ENCODE data around the gene CYP27A1.

Gene CYP27A1

DNA sequence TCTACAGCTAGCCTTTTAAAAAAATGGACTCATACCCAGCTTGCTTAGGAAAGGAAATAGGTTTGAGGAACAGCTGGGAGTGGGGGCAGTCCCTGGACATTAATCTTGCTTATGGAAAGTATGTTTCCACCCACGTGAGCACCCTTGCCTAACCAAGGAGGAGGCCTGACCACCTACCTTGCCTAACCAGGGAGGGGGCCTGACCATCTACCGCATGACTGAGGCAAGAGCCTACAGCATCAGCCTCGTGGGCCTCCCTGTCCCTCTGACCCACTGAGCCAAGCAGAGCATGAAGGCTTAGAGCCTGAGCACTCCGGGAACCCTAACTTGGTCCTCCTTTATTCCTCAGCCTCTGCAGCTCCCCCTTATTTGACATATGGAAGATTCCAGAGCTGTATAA, 29.4 kb downstream of the CYP27A1 start:
- no peak for DNase-seq (ENCODE audit: low spot score)

DNA sequence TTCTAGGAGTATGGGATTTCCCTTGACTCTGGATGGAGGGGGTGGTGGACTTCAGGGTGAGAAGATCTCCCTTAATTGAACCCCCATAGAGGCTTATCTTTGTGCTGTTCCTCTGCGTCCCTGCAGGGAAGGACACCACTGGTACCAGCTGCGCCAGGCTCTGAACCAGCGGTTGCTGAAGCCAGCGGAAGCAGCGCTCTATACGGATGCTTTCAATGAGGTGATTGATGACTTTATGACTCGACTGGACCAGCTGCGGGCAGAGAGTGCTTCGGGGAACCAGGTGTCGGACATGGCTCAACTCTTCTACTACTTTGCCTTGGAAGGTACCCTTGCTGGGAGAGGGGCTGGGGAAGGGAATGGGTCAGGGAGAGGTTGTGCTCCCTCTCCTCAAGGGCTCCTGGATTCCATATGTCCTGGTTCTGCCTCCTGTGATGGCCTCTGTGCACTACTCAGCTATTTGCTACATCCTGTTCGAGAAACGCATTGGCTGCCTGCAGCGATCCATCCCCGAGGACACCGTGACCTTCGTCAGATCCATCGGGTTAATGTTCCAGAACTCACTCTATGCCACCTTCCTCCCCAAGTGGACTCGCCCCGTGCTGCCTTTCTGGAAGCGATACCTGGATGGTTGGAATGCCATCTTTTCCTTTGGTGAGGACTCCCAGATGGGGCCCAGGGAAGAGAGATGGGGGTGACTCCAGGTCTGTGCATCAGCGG, 30.3 kb downstream of the CYP27A1 start:
- no peak for DNase-seq (ENCODE audit: low spot score)

DNA sequence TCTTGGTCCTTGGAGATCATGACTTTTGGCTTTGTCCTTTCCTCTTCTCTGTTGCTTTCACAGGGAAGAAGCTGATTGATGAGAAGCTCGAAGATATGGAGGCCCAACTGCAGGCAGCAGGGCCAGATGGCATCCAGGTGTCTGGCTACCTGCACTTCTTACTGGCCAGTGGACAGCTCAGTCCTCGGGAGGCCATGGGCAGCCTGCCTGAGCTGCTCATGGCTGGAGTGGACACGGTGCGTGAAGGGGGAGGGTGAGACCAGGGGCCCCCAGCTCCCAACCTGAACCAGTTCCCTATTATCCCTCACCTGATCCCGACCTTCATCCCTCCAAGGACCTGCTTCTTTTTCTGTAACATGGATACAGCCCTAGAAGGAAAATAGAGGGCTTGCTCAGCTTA, 30.9 kb downstream of the CYP27A1 start:
- no peak for DNase-seq (ENCODE audit: low spot score)

DNA sequence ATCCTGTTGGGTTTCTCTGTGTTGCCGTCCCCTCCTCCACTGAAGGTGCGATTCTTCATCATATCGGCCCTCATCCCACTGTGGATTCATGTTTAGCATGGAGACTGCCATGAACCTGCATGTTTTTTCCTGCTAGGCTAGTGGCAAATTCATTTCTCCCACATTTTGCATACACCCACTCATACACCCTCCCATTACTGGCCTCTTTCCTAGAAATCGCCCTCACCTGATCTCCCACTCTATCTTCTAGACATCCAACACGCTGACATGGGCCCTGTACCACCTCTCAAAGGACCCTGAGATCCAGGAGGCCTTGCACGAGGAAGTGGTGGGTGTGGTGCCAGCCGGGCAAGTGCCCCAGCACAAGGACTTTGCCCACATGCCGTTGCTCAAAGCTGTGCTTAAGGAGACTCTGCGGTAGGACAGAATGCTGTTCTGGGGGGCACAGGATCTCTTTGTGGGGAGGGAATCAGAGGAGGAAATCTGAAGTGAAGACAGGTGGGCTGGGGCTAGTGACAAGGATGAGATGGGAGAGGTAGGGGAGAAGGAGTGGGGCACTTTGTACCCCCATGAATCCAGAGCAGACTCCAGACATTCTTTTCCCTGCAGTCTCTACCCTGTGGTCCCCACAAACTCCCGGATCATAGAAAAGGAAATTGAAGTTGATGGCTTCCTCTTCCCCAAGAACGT, 32.0 kb downstream of the CYP27A1 start:
- DNase-seq (ENCODE audit: low spot score) = no peak

DNA sequence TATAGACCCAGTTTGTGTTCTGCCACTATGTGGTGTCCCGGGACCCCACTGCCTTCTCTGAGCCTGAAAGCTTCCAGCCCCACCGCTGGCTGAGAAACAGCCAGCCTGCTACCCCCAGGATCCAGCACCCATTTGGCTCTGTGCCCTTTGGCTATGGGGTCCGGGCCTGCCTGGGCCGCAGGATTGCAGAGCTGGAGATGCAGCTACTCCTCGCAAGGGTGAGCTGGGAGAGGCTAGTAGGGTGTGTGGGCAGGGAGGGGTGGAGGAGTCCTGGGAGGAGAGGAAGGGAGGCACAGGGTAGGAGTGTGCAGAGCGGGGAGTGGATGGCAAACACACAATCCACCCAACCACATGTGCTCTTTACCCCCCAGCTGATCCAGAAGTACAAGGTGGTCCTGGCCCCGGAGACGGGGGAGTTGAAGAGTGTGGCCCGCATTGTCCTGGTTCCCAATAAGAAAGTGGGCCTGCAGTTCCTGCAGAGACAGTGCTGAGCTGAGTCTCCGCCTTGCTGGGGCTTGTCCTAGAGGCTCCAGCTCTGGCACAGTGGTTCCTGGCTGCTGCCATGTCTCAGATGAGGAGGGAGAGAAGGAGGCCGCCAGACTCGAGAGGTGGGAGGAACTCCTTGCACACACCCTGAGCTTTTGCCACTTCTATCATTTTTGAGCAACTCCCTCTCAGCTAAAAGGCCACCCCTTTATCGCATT, 32.7 kb downstream of the CYP27A1 start:
- DNase-seq (ENCODE audit: low spot score) = no peak

DNA sequence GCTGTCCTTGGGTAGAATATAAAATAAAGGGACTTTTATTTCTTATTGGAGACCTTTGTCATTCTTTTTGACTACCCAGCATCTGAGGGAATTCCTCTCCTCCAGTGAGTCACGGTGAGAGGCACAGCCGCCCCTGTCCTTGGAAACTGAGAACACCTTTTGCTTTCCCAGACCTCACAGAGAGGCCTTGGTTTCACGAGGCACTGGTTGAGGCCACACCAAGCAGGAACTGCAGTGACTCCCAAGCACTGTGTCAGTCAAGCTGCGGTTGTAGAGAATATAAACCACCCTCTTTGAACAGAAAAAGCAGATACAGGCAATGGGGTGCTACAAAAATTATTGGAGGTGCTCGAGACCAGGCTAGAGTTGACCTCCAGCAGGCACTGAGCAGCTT, 33.3 kb downstream of the CYP27A1 start:
- DNase-seq (ENCODE audit: low spot score) = no peak

DNA sequence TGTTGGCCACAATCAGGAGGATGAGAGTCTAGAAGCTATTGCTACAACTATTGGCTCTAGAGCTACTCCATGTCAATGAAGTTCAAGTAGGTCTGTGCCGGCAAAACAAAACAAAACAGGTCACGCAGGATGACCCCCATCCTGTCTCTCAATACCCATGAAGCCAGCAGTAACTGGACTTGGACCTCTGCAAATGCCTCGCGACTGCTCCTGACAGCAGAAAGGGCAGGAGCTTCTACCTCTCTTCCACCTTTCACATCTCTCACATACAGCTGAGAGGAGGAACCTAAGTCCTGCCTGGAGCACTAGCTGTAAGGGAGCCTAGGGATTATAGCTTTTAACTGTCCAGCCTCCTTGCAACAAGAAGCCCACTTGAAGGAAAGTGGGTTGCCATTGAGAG, 33.7 kb downstream of the CYP27A1 start:
- DNase-seq (ENCODE audit: low spot score) = no peak

DNA sequence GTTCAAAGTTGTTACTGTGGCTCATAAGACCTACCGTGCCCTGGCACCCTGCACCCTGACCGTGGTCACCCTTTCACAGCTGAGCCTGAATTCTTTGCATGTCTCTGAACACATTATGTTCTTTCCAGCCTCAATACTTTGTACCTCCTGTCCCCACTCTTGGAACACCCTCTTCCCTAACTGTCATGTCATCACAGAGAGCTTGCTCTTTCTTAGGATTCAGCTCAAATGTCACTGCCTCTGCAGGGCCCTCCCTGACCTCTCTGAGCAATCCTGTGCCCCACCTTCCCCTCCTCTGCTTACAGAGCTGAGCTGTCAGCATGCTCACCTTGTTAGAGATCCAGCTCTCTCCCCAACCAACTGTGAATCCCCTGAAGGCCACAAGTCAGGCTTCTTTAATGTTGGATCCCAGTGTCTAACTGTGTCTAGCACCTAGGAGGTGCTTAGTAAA, 34.6 kb downstream of the CYP27A1 start:
- no peak for DNase-seq (ENCODE audit: low spot score)

DNA sequence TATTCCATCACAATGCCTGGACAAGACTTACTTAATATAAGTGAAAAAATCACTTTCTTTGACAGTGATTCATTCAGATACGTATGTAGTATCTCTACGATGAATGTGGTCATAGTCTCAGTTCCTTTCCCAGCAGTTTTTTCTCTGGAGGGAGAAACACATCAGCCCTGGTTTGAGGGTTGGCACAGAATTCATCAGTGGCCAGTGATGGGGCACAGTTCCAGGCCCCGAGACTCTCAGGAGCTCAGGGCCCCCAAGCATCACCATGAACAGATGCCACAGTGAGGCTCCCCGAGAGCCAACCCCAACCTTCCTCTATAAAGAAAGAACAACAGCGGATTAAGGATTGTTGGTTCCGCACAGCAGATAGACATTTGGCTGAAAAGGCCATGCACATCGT, 37.1 kb downstream of the CYP27A1 start:
- DNase-seq (ENCODE audit: low spot score) = no peak

DNA sequence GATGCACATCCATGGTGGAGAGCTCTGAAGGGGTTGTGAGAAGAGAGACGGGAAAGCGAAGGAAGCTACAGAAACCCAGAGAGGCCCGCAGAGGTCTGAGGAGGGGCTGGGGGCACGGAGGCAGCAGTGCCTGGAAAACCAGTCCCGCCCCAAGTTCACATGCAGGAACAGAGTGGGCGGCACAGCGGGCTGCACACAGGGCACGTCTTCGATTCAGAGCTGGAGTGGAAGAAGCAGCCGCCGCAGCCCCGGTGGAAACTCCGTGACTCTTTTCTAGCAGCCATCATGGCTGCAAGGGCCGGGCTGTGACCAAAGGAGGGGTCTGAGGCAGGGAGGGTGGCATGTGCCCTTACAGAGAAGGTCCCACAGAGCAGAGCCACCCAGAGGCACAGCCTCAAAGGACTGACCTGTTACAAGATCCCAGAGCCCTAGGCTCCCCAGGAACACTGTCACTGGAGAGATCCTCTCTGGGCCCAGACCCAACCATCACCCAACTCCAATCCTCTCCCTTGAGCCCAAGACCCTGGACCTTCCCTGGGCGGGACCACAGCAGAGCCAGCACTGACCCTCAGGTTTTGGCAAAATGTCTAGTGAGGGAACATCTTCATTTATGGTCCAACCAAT, 38.9 kb downstream of the CYP27A1 start:
- no peak for DNase-seq (ENCODE audit: low spot score)

DNA sequence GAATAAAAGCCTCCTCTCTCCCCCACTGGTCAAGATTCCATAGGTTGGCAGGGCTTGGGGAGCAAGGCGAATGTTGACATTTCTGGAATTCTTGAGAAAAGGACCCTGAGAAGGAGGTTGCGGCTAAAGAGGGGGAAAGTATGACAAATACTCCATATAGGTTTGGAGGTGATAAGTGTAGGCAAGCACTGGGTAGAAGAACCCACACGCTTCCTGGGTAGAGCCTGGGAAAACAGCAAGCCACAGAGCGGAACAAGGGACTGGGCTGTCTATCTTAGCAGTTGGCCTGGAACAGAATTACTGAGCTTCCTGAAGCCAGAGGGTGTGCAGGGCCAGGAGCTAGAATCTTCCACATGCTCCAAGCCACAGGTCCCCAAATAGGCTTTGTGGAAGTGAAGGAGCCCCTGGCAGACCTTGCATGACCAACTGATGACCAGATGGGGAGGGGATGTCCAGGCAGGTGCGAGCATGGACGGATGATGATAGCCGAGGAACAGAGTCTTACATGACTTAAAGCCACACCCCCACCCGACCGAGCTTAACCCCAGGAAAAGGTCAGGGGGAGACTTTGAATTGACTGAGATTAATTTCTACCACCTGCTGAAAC, 39.8 kb downstream of the CYP27A1 start:
- DNase-seq (ENCODE audit: low spot score) = no peak

DNA sequence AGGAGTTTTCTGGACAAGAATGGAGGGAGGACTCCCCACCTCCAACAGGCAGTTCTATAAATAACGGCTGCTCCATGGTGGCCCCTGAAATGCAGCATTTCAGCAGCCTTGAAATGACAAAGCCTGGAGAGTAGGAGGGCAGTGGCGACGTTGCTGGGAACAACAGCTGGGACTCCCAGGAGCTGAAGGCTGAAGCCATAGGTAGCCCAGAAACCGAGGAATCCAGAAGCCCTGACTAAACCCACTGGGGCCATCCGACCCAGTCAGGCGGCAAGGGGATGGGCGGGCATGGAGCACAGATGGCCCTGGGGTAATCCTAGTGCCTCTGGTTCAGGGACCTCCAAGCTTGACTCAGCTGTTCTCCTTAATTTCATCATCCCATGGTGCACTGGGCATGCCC, 40.7 kb downstream of the CYP27A1 start:
- DNase-seq (ENCODE audit: low spot score) = no peak

DNA sequence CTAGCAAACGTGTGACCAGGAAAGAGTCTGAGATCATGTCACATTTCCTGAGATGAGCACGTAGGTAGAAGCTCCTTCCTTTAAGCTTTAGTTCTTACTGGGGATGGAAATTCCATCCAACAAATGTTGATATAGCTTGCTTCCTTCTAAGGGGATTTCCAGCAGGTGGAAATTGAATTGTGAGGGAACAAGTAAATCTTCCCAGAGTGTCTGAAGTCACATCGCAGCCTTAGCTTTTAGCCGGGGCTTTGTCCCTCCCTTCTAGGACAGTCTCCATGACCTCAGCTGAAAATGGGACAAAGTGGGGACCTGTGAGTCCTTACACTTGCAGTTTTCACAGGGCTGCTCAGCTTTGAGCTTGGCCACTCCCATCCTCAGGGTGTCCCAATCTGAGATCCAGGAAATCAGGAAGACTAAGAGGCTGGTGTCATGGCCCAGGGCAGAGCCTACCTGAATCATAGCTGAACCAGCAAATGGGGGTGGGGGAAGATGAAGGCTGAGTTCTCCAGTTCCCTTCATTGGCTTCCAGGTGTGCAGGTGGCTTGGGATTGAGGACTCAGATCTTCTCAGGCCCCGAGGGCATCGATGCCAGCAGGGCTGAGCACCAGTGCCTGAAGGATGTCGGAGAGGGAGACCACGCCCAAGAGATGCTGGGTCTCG, 41.4 kb downstream of the CYP27A1 start:
- DNase-seq (ENCODE audit: low spot score) = no peak

DNA sequence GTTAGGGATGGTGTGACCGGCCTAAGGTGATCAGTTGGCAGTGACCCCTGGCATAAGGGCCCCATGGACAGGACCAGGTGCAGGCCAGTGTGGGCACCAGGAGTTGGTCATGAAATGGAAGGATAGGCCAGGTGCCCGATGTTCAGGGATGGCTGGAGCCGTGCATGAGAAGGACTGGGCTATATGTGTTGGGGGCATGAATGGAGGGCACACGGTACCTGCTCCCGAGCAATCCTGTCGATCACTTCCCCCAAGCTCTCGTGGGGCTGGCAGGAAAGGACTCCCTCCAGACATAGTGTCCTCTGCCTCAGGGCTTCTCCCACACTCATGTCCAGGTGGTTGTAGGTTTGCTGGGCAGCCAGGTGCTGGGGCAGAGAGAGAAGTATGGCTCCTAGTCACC, 42.1 kb downstream of the CYP27A1 start:
- DNase-seq (ENCODE audit: low spot score) = peak; percentile 25

DNA sequence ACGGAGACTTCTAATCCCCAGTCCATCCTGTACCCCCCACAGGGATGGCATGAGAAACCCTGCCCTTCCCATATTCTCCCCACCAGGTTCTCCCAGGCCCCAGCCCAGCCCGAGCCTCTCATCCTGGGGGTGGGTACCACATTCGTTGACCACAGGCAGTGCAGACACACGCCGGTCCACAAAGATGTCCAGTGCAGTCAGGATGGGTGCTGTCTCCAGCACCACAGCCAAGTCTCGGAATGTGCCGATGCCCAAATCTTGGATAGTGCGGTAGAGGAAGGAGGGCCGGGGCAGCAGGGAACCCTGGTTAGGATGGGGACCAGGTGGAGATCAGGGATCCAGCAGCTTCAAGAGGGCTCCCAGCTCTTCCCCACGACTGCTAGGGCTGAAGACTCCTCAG, 44.8 kb downstream of the CYP27A1 start:
- no peak for DNase-seq (ENCODE audit: low spot score)

DNA sequence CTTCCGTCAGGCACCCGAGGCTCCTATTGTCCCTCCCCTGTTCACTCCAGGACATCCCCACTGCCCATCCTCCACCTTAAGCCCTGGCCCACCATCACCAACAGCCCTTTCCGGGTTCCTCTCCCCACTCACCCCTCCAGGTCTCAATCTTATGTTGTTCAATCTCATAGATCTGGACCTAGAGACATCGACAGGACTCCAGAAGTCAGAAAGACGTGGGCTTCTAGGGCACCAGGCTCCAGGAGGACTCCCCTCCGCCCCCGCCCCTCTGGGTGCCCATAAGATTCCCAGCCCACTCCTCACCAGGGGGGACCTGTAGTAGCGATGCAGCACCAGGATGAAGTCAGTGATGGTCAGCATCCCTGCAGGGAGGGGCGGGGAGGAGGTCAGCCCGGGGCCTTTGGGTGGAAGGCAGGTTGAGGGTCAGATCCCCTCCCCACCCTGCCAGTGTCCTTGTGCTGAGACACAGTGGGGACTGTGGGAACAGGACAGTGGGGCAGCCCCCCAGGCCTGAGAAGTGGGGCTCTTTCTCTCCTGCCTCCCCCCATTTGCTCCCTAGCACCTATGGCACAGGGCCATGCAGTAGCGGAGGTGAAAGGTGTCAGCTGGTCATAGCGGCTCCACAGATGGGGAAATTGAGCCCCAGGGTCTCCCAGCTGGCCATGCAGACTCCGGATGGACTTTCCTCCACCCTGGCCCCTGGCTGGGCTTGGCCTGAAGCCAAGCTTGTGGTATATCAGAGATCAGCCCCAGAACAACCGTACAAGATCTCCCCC, 45.9 kb downstream of the CYP27A1 start:
- no peak for DNase-seq (ENCODE audit: low spot score)

DNA sequence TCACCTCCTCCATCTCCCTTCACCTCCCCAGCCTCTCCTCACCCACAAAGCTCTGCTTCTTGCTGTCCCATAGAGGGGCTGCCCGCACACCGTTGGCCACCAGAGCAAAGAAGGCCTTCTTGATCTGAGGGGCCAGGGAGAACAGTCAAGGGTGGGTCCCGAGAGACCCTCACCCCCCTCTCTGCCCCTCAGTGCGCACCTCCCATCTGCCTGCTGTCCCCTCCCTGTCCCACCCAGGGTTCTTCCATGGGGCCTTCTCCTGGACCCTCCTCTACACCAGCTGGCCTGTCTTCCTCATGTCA, 46.5 kb downstream of the CYP27A1 start:
- no peak for DNase-seq (ENCODE audit: low spot score)

DNA sequence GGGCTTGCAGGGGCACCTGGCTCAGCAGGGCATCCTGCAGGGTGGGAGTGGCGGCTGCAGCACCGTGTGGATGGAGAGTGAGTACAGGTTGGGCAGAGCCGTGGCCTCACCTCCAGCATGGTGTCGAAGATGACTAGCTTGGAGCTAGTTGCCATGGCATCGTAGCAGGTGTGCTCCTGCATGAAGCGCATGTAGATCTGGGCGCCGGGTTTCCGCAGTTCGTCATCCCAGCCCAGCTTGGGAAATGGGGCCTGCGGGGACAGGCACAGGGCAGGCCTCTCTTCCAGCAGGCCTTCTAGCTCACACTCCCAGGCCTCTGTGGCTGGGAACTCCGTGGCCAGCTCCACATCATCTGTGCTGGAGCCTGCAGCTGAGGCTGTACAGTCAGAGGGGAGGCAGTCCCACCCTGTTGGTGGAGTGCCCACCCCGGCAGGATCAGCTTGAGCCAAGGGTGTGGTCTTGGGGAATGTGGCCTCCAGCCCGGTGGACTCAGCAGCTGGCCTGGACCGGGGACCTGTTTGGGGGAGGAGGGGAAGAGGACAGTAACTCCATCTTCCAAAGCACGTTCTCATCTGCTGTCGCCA, 48.0 kb downstream of the CYP27A1 start:
- no peak for DNase-seq (ENCODE audit: low spot score)

DNA sequence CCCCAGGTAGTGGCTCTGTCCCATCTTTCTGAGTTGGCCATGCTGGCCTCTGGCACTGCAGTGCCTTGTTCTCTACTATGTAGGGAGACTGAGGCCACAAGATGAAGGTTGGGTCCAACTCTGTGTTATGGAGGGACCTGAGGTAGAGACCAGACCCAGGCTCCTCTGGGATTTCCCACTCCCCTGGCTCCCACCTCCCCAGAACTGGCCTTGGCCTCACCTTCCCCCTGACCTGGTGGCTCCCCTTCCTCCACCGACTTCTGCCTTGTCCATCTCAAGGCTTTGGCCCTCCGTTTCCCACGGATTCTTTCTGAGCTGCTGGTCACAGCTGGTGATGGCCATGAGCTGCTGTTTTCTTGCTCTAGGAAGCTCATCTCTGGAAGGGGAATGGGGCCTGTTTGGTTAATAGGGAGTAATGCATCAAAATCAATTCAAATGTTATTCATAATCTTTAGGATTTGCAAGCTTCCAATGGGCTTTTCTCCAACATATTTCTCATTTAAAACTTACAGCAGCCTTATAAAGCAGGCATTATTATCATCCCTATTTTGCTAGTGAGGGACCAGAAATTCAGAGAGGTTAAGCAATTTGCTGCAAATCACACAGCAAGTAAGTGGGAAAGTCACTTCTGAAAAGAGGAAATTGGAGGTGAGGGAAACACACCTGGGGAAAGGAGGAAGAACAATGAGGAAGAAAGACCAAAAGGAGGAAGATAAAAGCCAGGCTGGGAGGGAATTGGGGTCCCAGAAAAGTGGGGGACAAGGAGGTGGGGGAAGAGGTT, 48.8 kb downstream of the CYP27A1 start:
- no peak for DNase-seq (ENCODE audit: low spot score)

DNA sequence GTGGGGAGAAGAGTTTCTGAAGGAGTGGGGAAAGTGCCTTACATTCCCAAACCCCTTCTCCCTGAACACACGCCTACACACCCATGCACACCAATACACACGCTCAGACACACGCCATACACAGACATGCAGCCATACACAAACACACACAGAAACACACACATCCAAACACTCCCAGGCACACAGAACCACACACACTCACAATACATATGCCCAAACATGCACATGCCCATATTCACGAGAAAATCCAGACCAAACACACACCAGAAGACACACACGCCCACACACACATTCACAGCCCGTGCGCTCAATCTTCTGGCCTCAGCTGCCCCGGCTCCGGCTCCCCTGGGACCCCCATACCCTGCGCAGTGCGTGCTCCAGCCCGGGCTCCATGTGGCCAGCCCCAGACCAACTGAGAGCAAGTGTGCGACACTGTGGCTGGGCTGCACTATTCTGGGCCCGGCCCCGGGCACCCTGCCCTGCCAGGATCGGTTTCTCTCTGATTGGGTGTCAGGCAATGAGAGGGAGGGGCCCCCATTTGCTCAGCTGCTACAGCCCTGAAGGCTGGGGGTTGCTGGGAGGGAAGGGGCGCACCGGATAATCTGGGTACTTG, 49.5 kb downstream of the CYP27A1 start, which contains the start of gene PRKAG3:
TSS of gene PRKAG3 (minus strand) at position 426 of the 613 bp plus-strand sequence.
- no peak for DNase-seq (ENCODE audit: low spot score)

All from ecto neural progenitor cell (in vitro differentiated cells).